ENCODE results near the gene RAD51B.

Gene RAD51B

DNA sequence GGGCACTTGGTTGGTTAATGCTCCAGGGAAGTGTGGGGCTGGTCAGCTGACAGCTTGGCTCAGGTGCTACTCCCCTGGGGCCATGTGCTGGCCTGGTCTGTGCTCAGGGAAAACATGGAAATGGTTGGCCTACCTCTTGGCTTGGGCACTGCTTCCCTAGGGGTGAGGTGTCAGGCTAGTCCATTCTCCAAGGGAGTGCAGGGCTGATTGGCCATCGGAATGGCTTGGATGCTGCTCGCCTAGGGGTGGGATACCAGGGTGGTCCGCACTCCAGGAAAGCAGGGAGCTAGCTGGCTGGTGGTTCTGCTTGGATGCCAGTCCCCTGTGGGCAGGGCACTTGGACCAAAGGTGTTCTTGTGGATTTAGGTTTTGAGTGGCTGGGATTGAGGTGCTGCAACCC, 245.7 kb downstream of the RAD51B start:
- TF ChIP-seq, protein P1, sequence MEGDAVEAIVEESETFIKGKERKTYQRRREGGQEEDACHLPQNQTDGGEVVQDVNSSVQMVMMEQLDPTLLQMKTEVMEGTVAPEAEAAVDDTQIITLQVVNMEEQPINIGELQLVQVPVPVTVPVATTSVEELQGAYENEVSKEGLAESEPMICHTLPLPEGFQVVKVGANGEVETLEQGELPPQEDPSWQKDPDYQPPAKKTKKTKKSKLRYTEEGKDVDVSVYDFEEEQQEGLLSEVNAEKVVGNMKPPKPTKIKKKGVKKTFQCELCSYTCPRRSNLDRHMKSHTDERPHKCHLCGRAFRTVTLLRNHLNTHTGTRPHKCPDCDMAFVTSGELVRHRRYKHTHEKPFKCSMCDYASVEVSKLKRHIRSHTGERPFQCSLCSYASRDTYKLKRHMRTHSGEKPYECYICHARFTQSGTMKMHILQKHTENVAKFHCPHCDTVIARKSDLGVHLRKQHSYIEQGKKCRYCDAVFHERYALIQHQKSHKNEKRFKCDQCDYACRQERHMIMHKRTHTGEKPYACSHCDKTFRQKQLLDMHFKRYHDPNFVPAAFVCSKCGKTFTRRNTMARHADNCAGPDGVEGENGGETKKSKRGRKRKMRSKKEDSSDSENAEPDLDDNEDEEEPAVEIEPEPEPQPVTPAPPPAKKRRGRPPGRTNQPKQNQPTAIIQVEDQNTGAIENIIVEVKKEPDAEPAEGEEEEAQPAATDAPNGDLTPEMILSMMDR (IDR thresholded peaks at IDR 0.05; ENCODE audit: borderline replicate concordance, insufficient read depth, low read depth, low read length), result no peak
- no peak overlapping the region for H3K4me3 ChIP-seq (ENCODE audit: low read depth, low read length)

DNA sequence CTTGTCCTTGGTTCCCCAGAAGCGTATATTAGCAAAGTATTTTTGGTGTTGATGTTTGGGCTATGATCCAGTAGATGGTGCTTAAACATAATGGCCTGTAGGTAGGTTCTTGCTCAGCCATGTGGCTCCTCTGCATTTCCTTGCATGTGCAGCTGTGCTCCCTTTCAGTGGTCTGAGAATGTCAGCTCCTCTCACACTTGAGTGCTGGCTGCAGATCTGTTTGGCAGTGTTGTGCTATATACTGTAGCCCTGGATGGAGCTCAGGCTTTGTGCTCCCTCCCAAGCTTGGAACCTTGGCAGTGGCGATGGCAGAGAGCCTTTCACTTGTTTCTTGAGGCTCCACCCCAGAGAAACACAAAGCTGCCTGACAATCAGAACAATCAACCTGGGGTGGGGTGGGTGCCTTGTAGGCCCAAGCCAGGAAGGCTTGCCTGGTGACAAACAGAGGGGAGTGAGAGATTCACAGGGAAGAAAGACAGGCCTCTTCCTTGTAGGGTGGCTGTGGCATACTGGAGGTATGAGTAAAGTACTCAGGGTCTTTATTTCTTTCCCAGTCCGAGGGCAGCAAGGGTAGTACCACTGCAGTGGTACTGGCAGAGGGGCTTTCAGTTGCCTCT, 255.3 kb downstream of the RAD51B start:
- TF ChIP-seq, protein P1 (IDR thresholded peaks at IDR 0.05; ENCODE audit: borderline replicate concordance, insufficient read depth, low read depth, low read length), result no peak
- H3K4me3 ChIP-seq (ENCODE audit: low read depth, low read length), result no peak overlapping the region

DNA sequence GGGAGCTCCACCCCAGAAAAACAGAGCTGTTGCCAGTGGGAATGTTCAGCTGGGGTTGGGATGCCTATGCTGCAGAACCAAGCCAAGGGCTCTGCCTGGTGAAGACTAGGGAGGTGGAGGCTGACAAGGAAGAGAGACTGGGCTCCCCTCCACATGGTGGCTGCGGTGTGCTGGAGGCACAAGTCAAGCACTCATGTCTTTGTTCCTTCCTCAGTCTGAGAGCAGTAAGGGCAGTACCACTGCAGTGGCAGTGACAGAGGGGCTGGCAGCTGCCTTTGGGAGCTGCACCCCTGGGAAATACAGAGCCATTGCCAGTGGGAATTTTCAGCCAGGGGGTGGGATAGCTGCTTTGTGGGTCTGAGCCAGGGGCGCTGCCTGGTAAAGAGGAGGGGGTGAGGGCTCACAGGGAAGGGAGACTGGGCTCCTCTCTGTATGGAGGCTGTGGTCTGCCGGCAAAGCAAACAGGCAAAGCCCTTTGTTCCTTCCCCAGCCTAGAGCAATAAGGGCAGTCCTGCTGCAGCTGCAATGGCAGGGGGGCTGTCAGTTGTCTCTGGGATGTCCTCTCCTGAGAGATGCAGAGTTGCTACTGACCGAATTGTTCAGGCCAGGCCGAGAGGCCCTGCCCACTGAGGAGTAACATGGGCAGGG, 255.9 kb downstream of the RAD51B start:
- TF ChIP-seq, protein P1 (IDR thresholded peaks at IDR 0.05; ENCODE audit: borderline replicate concordance, insufficient read depth, low read depth, low read length), result no peak
- no peak overlapping the region for H3K4me3 ChIP-seq (ENCODE audit: low read depth, low read length)

DNA sequence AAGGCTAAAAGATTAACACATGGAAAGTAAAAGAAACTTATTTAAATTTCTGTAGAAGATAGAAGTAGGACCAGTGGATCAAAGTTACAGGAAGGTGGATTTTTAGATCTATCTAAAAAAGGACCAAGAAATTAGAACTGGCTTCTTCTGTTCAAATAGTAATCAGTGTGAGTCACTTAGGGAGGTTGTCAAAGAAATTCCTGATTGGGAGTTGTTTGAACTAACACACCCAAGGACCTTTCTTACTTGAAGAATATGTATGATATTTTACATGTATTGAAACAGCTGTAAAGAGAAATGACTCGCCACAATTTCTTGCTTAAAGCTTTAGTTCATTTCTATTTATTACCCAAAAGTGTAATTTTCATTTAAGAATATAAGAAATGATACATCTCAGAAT, 256.9 kb downstream of the RAD51B start:
- TF ChIP-seq, protein P1 (IDR thresholded peaks at IDR 0.05; ENCODE audit: borderline replicate concordance, insufficient read depth, low read depth, low read length), result no peak
- H3K4me3 ChIP-seq (ENCODE audit: low read depth, low read length), result no peak overlapping the region

DNA sequence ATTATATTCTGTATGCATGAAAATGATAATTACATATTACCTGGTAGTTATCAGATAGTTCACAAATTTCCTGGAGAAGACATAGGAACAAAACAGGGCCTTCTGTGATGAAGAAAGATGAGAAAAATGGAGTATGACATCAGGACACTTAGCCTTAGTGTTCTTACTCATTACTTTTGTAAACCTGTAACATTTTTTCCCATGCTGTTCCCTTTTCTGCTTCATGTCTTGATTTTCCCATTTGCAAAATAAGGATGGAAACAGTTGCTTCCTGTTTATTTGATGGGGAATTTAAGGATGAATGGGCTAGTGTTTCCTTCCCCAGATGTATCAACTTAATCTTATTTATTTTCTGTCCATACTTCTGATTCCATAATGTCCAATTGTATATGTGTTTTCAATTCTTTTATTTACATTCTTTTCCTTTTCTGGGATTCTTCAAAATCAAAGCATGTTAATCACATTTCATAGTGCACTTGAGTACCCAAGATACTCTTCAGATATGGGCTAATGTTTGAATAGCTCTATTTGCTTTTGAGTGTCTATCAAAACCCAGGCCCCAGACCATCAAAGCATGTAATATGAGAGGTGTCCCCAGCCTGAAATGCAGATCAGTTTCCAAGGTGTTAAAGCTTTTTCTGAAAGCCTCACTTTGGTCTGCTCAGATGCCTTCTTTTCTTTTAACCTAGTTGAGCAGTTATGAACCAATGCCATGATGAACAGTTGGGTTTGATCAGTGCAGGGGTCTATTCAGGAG, 260.5 kb downstream of the RAD51B start:
- TF ChIP-seq, protein P1 (IDR thresholded peaks at IDR 0.05; ENCODE audit: borderline replicate concordance, insufficient read depth, low read depth, low read length), result no peak
- no peak overlapping the region for H3K4me3 ChIP-seq (ENCODE audit: low read depth, low read length)

DNA sequence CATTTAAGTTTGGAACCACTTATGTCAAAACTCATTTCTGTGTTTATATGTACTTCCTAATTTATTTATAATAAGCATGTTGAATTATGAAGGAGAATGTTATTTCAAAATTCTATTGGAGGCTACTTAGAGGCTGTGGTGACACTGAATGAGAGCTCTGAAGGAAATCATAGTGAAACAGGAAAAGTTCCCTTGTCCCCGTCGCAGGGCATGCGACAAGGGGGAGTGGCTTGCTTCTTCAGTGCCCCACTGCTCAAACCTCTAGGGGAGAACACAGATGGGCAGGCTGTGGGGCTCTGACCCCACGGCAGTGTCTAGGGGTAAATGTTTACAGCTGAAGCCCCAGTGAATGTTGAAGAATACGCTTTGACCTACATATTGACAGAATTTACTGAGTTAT, 261.9 kb downstream of the RAD51B start:
- TF ChIP-seq, protein P1 (IDR thresholded peaks at IDR 0.05; ENCODE audit: borderline replicate concordance, insufficient read depth, low read depth, low read length), result no peak
- no peak overlapping the region for H3K4me3 ChIP-seq (ENCODE audit: low read depth, low read length)
